ENCODE measurements around the gene PTPRCAP.

GRCh38 chr11:67437082-67437808, at the start of gene PTPRCAP:
- TF ChIP-seq POLR2AphosphoS5 (IDR thresholded peaks at IDR 0.05; ENCODE audit: low read depth, low read length): no peak; the same call in none of the 2 replicates
- no peak for TF ChIP-seq TAF1 (IDR thresholded peaks at IDR 0.05; ENCODE audit: borderline replicate concordance, insufficient read depth, low read length)
- no peak for TF ChIP-seq SIN3A (IDR thresholded peaks at IDR 0.05; ENCODE audit: borderline replicate concordance, insufficient read depth, low read length)
